ENCODE results near the gene NAPG.
"Not testable (repeated sequence)": the region's sequence is repeated elsewhere in the genome, so short reads cannot be mapped to it uniquely, and the experiment has no call there.

The NAPG gene

DNA sequence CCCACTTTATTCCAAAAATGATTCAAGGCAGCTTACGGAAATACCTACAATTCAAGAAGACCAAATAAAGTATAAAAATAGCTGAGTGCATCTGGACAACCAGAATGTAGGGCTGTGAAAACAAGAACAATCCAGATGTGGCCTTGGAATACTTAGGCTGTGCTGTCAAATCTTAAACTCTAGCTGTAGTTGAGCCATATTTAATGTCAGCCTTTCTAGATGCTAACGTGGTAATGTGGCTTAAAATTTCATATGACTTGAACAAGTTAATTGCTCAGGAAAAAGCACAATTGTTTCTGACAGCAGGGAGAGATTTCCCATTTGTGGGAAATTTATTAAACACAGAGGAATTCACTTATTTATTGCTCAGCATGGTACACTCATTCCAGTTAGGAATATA lies 14.6 kb upstream of the NAPG start:
- DNase-seq (ENCODE audit: low read depth, low spot score) = no peak
- H3K27ac ChIP-seq = no peak overlapping the region

DNA sequence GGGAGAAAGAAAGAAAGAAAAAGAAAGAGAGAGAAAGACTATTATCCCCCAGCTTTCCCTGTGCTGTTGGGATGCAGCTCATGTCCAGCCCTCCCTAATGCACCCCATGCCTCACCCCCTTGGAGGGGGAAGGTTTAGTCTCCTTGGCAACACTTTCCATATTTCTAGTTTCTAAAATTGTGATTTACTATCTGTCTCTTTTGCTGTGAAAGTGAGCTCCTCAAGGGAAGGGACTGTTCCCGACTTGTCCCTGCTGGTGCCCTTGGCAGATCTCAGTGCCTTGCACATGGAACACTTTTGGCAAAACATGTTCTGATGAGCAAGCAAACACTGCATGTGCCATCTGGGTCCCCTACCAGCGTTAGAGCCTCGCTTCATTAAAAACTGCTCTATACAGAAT lies 11.7 kb upstream of the NAPG start:
- no peak for DNase-seq (ENCODE audit: low read depth, low spot score)
- H3K27ac ChIP-seq = no peak overlapping the region

DNA sequence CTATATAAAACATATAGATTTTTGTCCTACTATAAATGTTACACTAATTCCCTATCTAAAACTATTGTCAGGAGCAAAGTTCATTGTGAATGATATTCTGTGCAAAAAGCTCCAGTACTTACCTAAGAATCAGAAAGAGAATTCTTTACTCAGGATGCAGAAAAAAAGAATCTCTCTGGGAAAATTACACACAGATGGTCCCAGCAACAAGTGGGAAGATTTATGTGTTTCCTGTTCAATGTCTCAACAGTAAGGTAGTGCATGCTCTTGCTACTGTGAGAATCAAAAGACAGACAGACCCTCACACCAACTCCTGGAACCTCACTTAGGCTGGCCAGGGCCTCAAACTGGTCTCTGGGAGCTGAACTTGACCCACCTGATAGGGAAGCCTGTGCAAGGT lies 11.2 kb upstream of the NAPG start:
- H3K27ac ChIP-seq = no peak overlapping the region
- DNase-seq (ENCODE audit: low read depth, low spot score) = no peak

DNA sequence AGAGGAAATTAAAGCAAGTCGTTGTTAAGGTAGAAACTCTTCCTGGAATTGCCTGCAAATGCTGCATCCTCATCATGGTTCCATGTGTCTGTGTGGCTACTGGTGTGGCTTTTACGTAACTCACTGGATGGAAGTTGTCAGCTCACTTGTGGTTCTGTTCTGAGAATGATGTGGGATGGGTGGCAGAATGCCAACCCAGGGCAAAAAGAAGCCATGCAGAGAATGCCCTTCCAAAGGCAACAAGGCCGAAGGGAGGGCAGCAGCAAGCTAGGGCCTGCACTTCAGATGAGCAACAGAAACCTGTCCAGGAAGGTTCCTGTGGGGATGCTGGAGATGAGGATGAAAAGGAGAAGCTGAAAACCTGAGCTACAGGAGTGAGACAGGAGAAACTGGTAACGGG lies 10.4 kb upstream of the NAPG start:
- peak; percentile 40 for DNase-seq (ENCODE audit: low read depth, low spot score)
- H3K27ac ChIP-seq = no peak overlapping the region

DNA sequence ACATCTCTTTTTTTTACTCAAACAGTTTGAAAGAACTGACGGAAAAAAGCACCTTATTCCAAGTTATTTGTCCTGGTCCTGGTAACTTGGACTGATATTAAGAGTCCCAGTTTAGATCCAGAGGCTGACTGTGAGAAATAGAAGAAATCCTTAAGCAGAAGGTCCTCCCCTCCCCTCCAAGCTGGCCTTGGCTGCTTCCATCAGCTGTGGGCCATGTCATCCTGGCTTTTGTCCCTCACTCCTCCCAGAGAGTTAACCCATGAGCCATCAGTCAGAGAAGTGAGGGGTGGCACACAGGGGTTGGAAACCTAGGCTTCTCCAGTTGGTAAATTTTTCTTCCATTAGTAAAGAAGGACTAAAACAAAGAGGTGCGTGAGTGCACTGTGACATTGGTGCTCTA lies 9.7 kb upstream of the NAPG start:
- H3K27ac ChIP-seq = no peak overlapping the region
- DNase-seq (ENCODE audit: low read depth, low spot score) = no peak

DNA sequence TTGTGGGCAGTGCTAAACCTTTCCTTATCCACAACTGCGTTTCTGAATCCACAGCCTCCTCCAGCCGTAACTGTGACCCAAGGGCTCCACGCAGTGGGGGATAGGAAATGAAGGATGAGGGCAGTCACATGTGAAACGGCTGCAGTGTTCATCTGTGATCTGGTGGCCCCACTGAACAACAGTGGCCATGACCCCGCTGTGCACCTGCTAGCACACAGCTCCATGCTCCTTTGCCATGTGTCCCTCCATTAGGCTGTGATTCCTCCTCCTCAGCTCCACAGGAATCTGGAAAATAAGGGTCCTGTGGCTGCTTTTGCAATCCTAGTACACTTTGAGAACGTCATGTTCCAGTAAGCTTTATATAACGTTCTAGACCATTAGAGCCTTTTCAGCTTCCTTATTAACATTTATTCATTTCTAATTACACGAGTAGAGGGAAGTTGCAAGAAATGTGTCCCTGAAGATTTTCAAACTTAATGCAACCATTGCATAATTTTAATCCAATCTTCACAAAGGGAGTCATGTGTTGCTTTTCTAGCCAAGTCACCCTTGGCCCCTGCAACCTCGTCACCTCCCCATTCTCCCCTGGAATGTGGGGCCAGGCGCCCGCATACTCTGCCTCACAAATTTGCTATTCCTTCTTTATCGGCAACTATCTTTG lies 7.1 kb upstream of the NAPG start:
- no peak for DNase-seq (ENCODE audit: low read depth, low spot score)

DNA sequence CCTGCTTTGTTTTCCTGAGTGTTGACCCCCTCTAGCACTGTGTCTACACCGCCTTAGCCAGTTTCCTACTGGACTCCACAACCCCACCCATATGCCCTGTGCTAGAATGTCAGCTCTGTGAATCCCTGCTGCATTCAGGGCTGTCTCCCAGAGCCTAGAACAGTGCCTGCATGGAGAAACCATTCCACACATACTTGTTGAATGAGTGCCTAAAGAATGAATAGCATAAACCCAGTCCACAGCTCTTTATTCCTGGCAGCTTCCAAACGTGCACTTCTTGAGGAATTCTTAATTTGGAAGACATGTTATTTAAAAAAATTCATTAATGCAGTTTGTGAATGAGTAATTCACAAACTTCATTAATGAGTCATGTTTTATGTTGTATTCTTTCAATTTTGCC lies 6.5 kb upstream of the NAPG start:
- DNase-seq (ENCODE audit: low read depth, low spot score) = no peak
- no peak overlapping the region for H3K27ac ChIP-seq

More for the DNA sequence above, 7.1 kb upstream of the NAPG start:
- H3K27ac ChIP-seq = no peak overlapping the region

DNA sequence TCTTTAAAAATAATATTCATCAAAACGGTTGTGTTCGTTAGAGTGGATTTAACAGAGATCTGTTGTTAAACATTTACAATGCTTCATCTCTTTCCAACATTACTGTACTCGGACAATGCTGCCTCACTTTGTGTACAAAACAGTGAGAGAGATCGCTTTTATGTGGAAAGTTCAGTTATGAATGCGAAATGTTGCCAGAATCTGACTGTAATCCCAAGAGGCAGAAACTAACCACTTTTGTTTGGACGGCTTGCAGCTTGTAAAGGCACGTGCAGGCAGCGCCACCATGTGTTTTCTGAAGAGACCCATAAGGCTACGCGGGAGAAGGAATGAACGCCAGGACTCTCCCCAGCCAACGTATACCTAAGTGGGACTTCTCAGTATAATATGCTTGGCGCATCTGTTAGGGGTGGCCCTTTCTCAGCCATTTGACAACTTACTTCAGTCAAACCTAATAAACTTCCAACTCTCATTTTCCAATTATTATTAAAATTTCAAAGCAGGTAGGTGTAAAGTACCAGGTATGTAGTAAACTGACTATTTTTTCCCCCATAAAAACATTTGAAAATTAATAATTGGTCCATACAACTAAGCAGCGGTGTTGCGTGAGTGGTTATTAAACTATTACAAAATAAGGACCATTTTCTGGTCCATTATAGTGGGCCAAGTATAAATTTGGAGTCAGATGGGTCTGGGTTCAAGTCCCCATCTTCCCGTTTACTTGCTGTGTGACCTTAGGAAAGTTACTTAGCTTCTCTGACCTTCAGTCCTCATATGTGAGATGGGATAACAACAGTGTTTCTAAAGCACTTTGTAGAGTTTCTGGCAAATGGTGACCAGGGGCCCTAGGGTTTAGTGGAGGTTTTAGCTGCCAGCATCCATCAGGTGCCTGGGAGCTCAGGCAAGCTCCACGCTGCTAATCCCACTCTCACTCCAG lies 5.6 kb upstream of the NAPG start:
- DNase-seq (ENCODE audit: low read depth, low spot score) = peak; percentile 54
- no peak overlapping the region for H3K27ac ChIP-seq

DNA sequence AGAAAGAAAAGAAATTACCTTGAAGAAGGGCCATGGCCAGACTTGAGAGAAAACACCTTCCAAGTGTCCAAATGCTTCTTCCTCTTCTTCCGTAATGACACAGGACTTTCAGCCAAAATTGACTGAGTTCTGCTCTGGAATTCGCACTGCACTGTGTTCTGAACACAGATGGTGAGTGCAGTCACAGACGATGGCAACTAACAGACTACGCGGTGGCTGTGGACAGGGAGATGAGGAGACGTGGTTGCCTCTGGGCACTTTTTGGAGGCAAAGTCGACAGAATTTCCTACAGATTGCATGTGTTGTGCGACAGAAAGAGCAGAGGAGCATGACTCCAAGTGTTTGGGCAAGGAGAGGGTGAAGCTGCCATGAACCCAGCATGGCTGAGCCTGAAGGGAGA lies 4.3 kb upstream of the NAPG start:
- DNase-seq (ENCODE audit: low read depth, low spot score) = no peak
- H3K27ac ChIP-seq = no peak overlapping the region

DNA sequence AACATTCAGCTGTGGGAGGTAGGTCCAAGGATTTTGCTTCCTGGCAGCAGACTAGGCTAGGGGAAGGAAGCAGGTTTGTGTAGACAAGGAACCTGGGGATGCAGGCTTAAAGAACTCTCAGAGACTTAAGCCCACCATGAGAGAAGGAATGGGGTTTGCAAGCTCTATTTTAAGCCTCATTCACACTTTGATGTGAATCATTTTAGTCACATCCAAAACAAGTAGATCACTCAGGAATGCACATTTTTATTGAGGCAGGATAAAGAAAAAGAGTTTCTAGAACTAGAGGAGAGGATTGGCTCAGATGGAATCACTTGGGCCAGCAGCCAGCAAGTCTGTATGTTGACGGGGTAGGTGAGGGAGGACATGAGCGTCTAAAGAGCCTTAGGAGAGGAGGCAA lies 3.3 kb upstream of the NAPG start:
- DNase-seq (ENCODE audit: low read depth, low spot score) = no peak
- H3K27ac ChIP-seq = no peak overlapping the region

DNA sequence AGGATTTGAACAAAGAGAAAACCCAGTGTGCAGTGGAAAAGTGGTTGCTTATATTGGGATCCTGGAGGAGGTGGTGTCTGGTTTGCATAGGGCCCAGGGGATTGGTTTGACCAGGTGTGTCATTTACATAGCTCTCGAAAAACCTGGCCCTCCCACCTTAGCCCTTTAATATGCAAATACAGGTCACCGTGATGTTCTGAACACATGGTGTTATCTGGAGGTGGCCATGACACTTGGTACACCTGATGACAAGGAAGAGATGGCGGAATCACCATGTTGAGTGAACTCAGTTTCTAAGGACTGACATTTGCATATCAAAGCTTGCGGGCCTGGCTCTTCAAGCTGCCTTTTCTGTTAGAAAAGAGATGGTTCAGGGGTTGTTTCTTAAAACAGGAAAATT lies 2.3 kb upstream of the NAPG start:
- no peak overlapping the region for H3K27ac ChIP-seq
- DNase-seq (ENCODE audit: low read depth, low spot score) = no peak

DNA sequence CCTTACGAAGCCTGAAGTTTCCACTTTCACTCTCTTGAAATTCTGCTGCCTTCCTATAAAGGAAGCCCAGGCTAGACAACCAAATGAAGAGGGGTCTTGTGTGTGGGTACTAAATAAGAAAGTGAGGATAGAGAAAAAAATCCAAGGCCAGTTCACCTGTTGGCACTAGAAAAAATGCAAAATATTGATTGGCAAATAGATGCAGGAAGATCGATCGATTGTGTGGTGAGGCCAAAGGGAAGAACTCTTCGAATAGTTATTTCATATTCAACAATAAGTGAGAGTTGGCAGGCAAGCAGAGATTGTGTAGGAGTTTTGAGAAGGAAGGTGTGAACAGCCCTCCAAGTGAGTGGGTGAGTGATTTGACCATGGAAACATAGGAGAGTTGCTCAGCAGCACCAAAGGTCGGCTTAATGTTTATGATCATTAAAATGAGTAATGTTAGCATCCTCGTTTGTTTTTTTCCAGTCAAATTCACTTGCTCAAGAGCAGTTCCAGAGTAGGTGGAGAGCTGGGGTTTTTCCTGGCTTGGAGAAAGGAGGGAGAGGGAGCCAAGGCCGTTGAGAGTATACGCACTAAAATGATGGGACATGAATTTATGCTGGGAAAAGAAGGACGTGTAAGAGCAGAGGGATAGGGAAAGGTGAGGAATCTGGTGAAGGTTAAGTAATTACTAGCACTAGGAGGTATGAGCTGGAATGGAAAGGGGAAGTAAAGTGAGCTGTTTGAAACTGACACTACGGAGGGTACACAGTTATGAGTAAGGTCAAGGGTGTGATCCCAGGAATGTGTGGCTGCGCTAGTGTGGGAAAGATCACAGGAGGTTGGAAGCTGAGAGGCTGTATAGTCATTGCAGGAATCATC lies 1.1 kb upstream of the NAPG start:
- peak overlapping the region; percentile 81 for H3K27ac ChIP-seq
- DNase-seq (ENCODE audit: low read depth, low spot score) = no peak

DNA sequence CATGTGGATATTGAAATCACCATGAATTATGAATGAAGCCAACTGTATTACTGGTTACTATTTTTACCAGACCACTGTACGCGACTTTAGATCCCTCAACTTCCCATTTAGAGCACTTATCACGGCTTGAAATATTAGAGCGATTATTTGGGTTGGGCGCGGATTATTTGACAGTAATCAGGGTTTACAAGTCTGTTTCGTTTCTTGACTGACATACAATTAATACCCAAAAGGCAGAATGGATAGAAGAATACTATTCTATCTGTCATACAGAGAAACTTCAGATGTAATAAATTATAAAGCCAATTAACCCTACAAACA lies 496 bp upstream of the NAPG start:
- no peak for DNase-seq (ENCODE audit: low read depth, low spot score)
- peak overlapping the region; percentile 81 for H3K27ac ChIP-seq

DNA sequence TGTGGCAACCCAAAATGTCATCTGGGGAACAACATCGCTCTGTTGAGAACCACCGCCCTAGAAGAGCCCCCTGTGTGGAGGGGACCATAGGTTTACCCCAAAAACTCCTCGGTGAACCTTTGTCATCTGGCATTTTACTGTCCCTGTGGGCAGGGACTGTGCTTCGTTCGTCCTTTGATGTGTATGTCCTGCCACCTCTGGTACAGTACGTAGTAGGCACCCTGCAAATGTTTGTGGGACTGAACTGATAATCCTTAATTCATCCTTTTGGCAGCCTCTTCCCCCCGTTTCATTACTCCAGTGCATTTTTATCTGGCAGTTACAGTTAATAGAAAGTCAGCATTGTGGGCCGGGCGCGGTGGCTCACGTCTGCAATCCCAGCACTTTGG lies 728 bp downstream of the NAPG start:
- DNase-seq (ENCODE audit: low read depth, low spot score) = no peak
- H3K27ac ChIP-seq = peak overlapping the region; percentile 81

DNA sequence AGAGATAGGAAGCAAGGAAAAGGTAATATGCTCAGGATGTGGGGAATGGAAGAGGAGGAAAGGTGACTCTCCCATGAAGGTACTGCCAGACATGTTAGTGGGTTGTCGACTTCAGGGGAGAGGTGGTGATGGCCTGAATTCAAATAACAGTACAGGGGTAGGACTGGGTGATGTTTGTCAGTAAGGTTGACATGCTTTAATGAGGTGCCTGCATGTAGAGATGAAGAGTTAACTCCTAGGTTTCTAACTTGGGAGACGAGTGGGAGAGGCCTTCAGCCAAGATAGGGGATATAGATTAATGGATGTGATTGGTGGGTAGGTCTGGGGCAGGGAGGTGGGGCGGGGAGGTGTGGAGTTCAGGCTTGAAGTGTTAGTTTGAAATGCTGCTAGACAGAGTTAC lies 2.6 kb downstream of the NAPG start:
- H3K27ac ChIP-seq = no peak overlapping the region
- DNase-seq (ENCODE audit: low read depth, low spot score) = no peak

DNA sequence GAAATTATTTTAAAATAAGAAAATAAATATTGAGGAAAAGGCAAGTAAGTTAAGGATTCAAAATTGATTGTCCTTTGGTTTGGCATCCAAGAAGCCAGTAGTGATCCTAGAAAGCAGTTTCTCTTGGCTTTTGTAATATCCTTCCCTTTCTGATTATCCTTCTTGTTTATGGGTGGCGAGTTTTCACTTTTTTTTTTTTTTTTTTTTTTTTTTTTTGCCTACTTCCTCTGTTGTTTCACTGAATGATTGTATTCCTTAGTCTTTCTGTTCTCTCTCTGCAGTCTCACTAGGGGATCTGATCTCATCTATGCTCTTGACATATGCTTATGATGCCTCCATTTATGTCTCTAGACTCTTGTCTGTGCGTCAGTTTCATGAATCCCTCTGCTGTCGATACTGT lies 4.2 kb downstream of the NAPG start:
- H3K27ac ChIP-seq = peak overlapping the region; percentile 45
- no peak for DNase-seq (ENCODE audit: low read depth, low spot score)

DNA sequence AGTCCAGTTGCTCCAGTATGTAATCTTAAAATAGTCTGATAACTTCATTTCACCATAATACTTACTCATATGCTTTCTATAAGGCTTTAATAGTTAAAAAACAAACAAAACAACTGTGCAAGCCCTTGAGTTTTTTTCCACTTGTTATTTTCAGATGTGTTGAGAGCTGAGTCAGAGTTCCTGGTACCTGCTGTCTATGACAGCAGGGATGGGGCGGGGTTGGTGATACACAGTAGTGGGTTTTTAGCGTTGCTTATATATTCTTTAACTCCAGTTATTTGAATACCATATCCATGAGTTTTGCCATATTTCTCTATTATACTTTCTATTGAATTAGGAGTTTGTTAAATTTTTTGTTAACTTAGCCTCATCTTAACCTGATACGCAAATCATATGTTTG lies 5.0 kb downstream of the NAPG start:
- DNase-seq (ENCODE audit: low read depth, low spot score) = peak; percentile 41
- peak overlapping the region; percentile 45 for H3K27ac ChIP-seq

DNA sequence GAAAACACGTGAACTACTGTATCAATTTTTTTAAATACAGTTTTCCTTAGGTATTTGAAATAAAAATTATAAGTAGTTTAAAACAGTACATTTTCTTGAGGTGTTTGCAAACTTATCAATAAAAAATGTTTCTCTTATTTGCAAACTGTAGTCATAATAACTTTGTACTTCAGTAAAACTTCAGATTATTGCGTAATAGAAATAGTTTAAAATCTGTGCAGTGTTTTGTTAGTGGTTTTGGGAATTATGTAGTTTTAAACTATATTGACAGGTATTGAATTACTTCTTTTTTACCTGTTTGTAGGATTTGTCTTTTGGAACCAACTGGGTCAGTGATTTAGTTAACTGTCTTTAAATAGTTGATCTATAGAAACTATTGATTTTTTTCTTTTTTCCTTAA lies 7.3 kb downstream of the NAPG start:
- DNase-seq (ENCODE audit: low read depth, low spot score) = no peak
- no peak overlapping the region for H3K27ac ChIP-seq

DNA sequence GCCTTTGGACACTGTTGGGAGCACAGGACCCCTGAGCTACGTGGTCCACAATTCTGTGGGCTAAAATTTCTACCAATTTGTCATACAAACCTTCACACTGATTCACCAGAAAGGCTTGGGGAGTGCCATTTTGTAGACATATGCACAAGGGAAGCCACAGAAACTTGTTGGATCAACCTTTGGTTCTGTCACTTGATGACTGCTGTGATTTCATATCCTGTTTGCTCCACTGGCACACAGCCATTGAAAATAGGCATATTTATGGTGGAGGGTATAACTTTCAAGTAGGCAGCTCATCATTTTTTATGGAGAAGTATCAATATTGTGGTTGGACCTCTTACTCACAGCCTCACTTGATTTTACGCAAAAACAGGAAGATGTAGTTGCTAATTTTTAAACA lies 10.5 kb downstream of the NAPG start:
- no peak for DNase-seq (ENCODE audit: low read depth, low spot score)
- H3K27ac ChIP-seq = peak overlapping the region; percentile 41

DNA sequence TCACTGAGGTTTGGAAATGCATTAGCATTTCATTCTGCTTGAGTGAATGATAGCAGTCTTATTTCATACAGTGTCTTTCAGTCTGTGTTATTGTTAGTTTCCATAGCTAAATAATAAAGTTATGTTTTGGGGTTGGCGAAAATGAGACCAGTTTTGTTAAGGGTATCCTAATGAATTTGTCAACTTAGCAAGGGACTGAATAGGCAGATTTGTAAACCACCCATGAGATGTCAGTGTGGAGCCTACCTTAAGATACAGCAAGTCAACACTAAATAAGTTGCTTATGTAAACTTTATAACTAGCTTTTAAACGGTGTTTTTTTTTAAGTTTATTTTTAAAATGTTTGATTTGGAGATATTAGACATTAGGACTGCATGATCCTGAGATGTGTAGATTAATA lies 11.9 kb downstream of the NAPG start:
- no peak for DNase-seq (ENCODE audit: low read depth, low spot score)
- H3K27ac ChIP-seq = no peak overlapping the region

DNA sequence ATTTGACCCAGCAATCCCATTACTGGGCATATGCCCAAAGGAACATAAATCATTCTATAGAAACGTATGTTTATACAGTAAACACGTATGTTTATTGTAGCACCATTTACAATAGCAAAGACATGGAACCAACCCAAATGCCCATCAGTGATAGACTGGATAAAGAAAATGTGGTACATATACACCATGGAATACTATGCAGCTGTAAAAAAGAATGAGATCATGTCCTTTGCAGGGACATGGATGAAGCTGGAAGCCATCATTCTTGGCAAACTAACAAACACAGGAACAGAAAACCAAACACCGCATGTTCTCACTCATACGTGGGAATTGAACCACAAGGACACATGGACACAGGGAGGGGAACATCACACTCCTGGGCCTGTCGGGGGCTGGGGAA lies 13.3 kb downstream of the NAPG start:
- not testable (repeated sequence) for DNase-seq (ENCODE audit: low read depth, low spot score); H3K27ac ChIP-seq

All from epithelial cell of prostate (primary cell).